HEK293 (cell line): Measurements from ENCODE around the gene KCNJ6.
"Not testable (repeated sequence)": the region's sequence is repeated elsewhere in the genome, so short reads cannot be mapped to it uniquely, and the experiment has no call there.

Experiments
- CTCF ChIA-PET: fragments of 350-600 bp; formaldehyde crosslinking; extraction: SDS; loops from one replicate; lab custom pipeline; 2021; ENCODE audit warnings: antibody characterized with exemption; lab: Yijun Ruan, JAX
- POLR2A ChIA-PET: fragments of 300-600 bp; formaldehyde crosslinking; extraction: SDS; loops from one replicate; lab custom pipeline; 2020; ENCODE audit warnings: antibody characterized with exemption, inconsistent platforms; lab: Yijun Ruan, JAX
- H3K27ac ChIP-seq: fragments of 200-500 bp; sonication (Bioruptor generic); 2 replicates; pipeline ENCODE4 v1.5.1; 2014; ENCODE audit warnings: low read depth, low read length, control low read depth, inconsistent platforms; ENCODE audit errors: extremely low read depth
- H3K36me3 ChIP-seq, 2 experiments: fragments of 200-500 bp in 1 of 2; sonication (Bioruptor generic) in 1 of 2; 1 replicate in 1 of 2; 2 replicates in 1 of 2; pipeline ENCODE4 v1.5.1; 2014 to 2017; ENCODE audit warnings: inconsistent platforms in 2 of 2, low read length in 2 of 2; ENCODE audit not compliant: control insufficient read depth in 2 of 2, insufficient read depth in 1 of 2
- H3K4me1 ChIP-seq: fragments of 200-500 bp; sonication (Bioruptor generic); 2 replicates; pipeline ENCODE4 v1.5.1; 2014; ENCODE audit warnings: mild to moderate bottlenecking, low read length, inconsistent platforms; ENCODE audit not compliant: control insufficient read depth, insufficient read depth
- H3K4me3 ChIP-seq: 2 replicates; pipeline ENCODE4 v1.5.1; 2011; ENCODE audit warnings: low read depth, mild to moderate bottlenecking, control low read depth, low read length, moderate library complexity
- H3K9me3 ChIP-seq: fragments of 200-500 bp; sonication (Bioruptor generic); 2 replicates; pipeline ENCODE4 v1.5.1; 2014; ENCODE audit warnings: low read depth, low read length, inconsistent platforms; ENCODE audit not compliant: control insufficient read depth, insufficient read depth
- KLF7 ChIP-seq: fragments of 450-650 bp; formaldehyde crosslinking; IDR thresholded peaks from 2 replicates; pipeline ENCODE4 v1.5.1; 2016; ENCODE audit warnings: missing biosample characterization, missing genetic modification characterization, borderline replicate concordance
- MYNN ChIP-seq: fragments of 450-650 bp; formaldehyde crosslinking; IDR thresholded peaks from 2 replicates; pipeline ENCODE4 v1.5.1; 2016; ENCODE audit warnings: missing biosample characterization, missing genetic modification characterization, borderline replicate concordance
- OSR2 ChIP-seq: fragments of 450-650 bp; formaldehyde crosslinking; IDR thresholded peaks from 2 replicates; pipeline ENCODE4 v1.5.1; 2016; ENCODE audit warnings: missing biosample characterization, missing genetic modification characterization
- REPIN1 ChIP-seq: fragments of 450-650 bp; formaldehyde crosslinking; IDR thresholded peaks from 2 replicates; pipeline ENCODE4 v1.5.1; 2017; ENCODE audit warnings: missing biosample characterization, missing genetic modification characterization, low read depth
- SP2 ChIP-seq: fragments of 450-650 bp; formaldehyde crosslinking; IDR thresholded peaks from 2 replicates; pipeline ENCODE4 v1.5.1; 2016; ENCODE audit warnings: missing biosample characterization, missing genetic modification characterization
- ZBTB44 ChIP-seq: fragments of 450-650 bp; IDR thresholded peaks from 2 replicates; pipeline ENCODE4 v1.5.1; 2018; ENCODE audit warnings: missing biosample characterization, mild to moderate bottlenecking, missing genetic modification characterization
- ZBTB7A ChIP-seq: fragments of 450-650 bp; formaldehyde crosslinking; IDR thresholded peaks from 2 replicates; pipeline ENCODE4 v1.5.1; 2016; ENCODE audit warnings: low read depth, missing biosample characterization, missing genetic modification characterization
- ZNF112 ChIP-seq: fragments of 450-650 bp; formaldehyde crosslinking; IDR thresholded peaks from 2 replicates; pipeline ENCODE4 v1.5.0; 2017; ENCODE audit warnings: missing biosample characterization, missing genetic modification characterization
- ZNF121 ChIP-seq: fragments of 450-650 bp; formaldehyde crosslinking; IDR thresholded peaks from 2 replicates; pipeline ENCODE4 v1.5.1; 2016; ENCODE audit warnings: missing biosample characterization, missing genetic modification characterization
- ZNF169 ChIP-seq: fragments of 450-650 bp; formaldehyde crosslinking; IDR thresholded peaks from 2 replicates; pipeline ENCODE4 v1.5.1; 2016; ENCODE audit warnings: missing biosample characterization, missing genetic modification characterization
- ZNF2 ChIP-seq: fragments of 450-650 bp; formaldehyde crosslinking; IDR thresholded peaks from 2 replicates; pipeline ENCODE4 v1.5.1; 2016; ENCODE audit warnings: missing biosample characterization, missing genetic modification characterization
- ZNF214 ChIP-seq: fragments of 450-650 bp; formaldehyde crosslinking; IDR thresholded peaks from 2 replicates; pipeline ENCODE4 v1.5.1; 2017; ENCODE audit warnings: missing biosample characterization, mild to moderate bottlenecking, missing genetic modification characterization, borderline replicate concordance
- ZNF23 ChIP-seq: fragments of 450-650 bp; formaldehyde crosslinking; IDR thresholded peaks from 2 replicates; pipeline ENCODE4 v1.5.1; 2016; ENCODE audit warnings: missing biosample characterization, missing genetic modification characterization, borderline replicate concordance
- ZNF239 ChIP-seq: fragments of 450-650 bp; formaldehyde crosslinking; IDR thresholded peaks from 2 replicates; pipeline ENCODE4 v1.5.1; 2016; ENCODE audit warnings: missing biosample characterization, missing genetic modification characterization
- ZNF24 ChIP-seq: fragments of 450-650 bp; formaldehyde crosslinking; IDR thresholded peaks from 2 replicates; pipeline ENCODE4 v1.5.1; 2016; ENCODE audit warnings: missing biosample characterization, missing genetic modification characterization
- ZNF510 ChIP-seq: fragments of 450-650 bp; formaldehyde crosslinking; IDR thresholded peaks from 2 replicates; pipeline ENCODE4 v1.5.1; 2018; ENCODE audit warnings: mild to moderate bottlenecking, missing genetic modification characterization, missing biosample characterization; ENCODE audit not compliant: insufficient replicate concordance
- ZNF544 ChIP-seq: fragments of 450-650 bp; formaldehyde crosslinking; IDR thresholded peaks from 2 replicates; pipeline ENCODE4 v1.5.0; 2017; ENCODE audit warnings: missing biosample characterization, missing genetic modification characterization
- ZNF548 ChIP-seq: fragments of 450-650 bp; formaldehyde crosslinking; IDR thresholded peaks from 2 replicates; pipeline ENCODE4 v1.5.1; 2016; ENCODE audit warnings: missing biosample characterization, missing genetic modification characterization
- ZNF600 ChIP-seq: fragments of 450-650 bp; formaldehyde crosslinking; IDR thresholded peaks from 2 replicates; pipeline ENCODE4 v1.5.1; 2016; ENCODE audit warnings: missing biosample characterization, missing genetic modification characterization
- ZNF639 ChIP-seq: fragments of 450-650 bp; formaldehyde crosslinking; IDR thresholded peaks from 2 replicates; pipeline ENCODE4 v1.5.1; 2016; ENCODE audit warnings: missing biosample characterization, missing genetic modification characterization
- ZNF677 ChIP-seq: fragments of 450-650 bp; IDR thresholded peaks from 2 replicates; pipeline ENCODE4 v1.5.0; 2018; ENCODE audit warnings: missing biosample characterization, mild to moderate bottlenecking, missing genetic modification characterization, moderate library complexity
- ZNF792 ChIP-seq: fragments of 450-650 bp; formaldehyde crosslinking; IDR thresholded peaks from 2 replicates; pipeline ENCODE4 v1.5.1; 2016; ENCODE audit warnings: missing biosample characterization, missing genetic modification characterization
- TF ChIP-seq, protein P1 (sequence below): fragments of 450-650 bp; formaldehyde crosslinking; IDR thresholded peaks from 2 replicates; pipeline ENCODE4 v1.5.1; 2016; ENCODE audit warnings: missing biosample characterization, missing genetic modification characterization

The KCNJ6 gene

DNA sequence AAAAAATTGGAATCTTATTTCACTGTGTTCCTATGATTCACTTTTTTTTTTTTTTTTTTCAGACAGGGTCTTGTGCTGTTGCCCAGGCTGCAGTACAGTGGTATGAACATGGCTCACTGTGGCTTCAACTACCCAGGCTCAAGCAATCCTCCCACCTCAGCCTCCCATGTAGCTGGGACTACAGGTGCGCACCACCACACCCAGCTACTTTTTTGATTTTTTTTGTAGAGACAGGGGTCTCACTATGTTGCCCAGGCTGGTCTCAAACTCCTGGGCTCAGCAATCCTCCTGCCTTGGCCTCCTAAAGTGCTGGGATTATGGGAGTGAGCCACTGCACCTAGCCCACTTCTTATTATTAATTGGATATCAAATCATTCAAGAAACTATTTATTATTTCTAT, 339.3 kb downstream of the KCNJ6 start:
- not testable (repeated sequence) for H3K36me3 ChIP-seq, H3K27ac ChIP-seq, H3K9me3 ChIP-seq, H3K4me1 ChIP-seq, H3K4me3 ChIP-seq
- peak; percentile 43; the same call in 1 of the 2 replicates for TF ChIP-seq ZNF121
- ChIA-PET POLR2A (interaction anchor here (0.7 kb wide), 1 partner anchor 89 kb away, joined by 4 read pairs; no protein-coding TSS in a partner anchor), CTCF (interaction anchor here (0.8 kb wide), 1 partner anchor 10 kb away, joined by 3 read pairs; no protein-coding TSS in a partner anchor)

DNA sequence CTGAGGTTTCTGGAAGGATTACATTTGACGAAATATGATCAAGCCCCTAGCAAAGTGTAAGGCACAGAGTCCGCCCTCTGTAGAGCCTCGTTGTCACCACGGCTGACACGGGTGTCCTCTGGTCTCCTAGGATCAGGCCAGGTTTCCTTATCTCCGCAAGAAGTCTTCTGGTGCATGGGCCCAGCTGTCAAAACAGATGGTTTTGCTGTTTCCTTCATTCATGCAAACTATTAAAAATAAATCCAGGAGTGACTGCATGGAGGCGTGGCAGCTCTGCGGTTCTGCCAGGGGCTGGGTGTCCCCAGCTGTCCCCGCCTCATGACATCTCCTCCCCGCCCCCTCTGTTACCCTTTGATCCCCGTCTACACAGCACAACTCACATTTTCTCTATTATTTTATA, 340.7 kb downstream of the KCNJ6 start:
- H3K36me3 ChIP-seq, result no peaks in the 10 kb centered on the region
- no peak for TF ChIP-seq REPIN1 (tag by site-specific recombination)
- no peak for TF ChIP-seq ZNF112
- TF ChIP-seq MYNN (tag by site-specific recombination), result no peak
- no peak for TF ChIP-seq ZNF239 (tag by site-specific recombination)
- TF ChIP-seq ZNF792 (tag by site-specific recombination), result no peak
- no peak for TF ChIP-seq ZNF510
- no peak for TF ChIP-seq ZNF2 (tag by site-specific recombination)
- TF ChIP-seq, protein P1, sequence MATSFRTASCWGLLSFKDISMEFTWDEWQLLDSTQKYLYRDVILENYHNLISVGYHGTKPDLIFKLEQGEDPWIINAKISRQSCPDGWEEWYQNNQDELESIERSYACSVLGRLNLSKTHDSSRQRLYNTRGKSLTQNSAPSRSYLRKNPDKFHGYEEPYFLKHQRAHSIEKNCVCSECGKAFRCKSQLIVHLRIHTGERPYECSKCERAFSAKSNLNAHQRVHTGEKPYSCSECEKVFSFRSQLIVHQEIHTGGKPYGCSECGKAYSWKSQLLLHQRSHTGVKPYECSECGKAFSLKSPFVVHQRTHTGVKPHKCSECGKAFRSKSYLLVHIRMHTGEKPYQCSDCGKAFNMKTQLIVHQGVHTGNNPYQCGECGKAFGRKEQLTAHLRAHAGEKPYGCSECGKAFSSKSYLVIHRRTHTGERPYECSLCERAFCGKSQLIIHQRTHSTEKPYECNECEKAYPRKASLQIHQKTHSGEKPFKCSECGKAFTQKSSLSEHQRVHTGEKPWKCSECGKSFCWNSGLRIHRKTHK (tag by site-specific recombination), result no peak
- TF ChIP-seq ZNF23 (tag by site-specific recombination), result no peak
- no peak for TF ChIP-seq ZNF214
- TF ChIP-seq ZNF169 (tag by site-specific recombination), result no peak
- TF ChIP-seq ZNF24 (tag by site-specific recombination), result no peak
- TF ChIP-seq ZNF639, result no peak
- TF ChIP-seq KLF7 (tag by site-specific recombination), result no peak
- H3K4me1 ChIP-seq, result no peaks in the 10 kb centered on the region
- POLR2A ChIA-PET, result no interaction called here
- H3K4me3 ChIP-seq, result no peak overlapping the region
- H3K27ac ChIP-seq, result no peak overlapping the region
- no peaks in the 10 kb centered on the region for H3K9me3 ChIP-seq
- CTCF ChIA-PET, result interaction anchor here (0.7 kb wide), 2 partner anchors 24 to 566 kb away, joined by 3 to 4 read pairs; no protein-coding TSS in a partner anchor

GRCh38 chr21:37574751-37575150, 341.5 kb downstream of the KCNJ6 start:
- CTCF ChIA-PET, result no interaction called here
- H3K9me3 ChIP-seq, result no peaks in the 10 kb centered on the region
- no peak overlapping the region for H3K4me3 ChIP-seq
- POLR2A ChIA-PET, result no interaction called here
- no peaks in the 10 kb centered on the region for H3K36me3 ChIP-seq
- H3K27ac ChIP-seq, result no peak overlapping the region
- H3K4me1 ChIP-seq, result no peaks in the 10 kb centered on the region
- TF ChIP-seq ZNF544 (tag by site-specific recombination) (no peak), ZBTB44 (no peak), ZNF600 (no peak), ZNF548 (tag by site-specific recombination) (no peak), ZBTB7A (tag by site-specific recombination) (no peak), ZNF677 (tag by site-specific recombination) (no peak), SP2 (no peak), OSR2 (tag by site-specific recombination) (no peak)
